Kasumi-1 (cell line): Measurements from ENCODE around the gene B4GALT5.

Experiments used
- DNase-seq, 2 experiments: peaks; one replicate each; lab custom pipeline; 2025; lab: John Stamatoyannopoulos, UW

B4GALT5 gene

GRCh38 chr20:49583669-49584417 lies 129.8 kb downstream of the B4GALT5 start:
- no peak for DNase-seq

- no peak for DNase-seq
Observed at GRCh38 chr20:49583343-49583668, 130.4 kb downstream of the B4GALT5 start.
